K562 (cell line): ENCODE results near the gene SAPCD1.

Experiments
- ELF4 ChIP-seq: fragments of 450-650 bp; formaldehyde crosslinking; IDR thresholded peaks from 2 replicates; pipeline ENCODE4 v1.4.0; 2022; ENCODE audit warnings: missing genetic modification characterization
- MXI1 ChIP-seq: IDR thresholded peaks from 2 replicates; pipeline ENCODE4 v1.6.1; 2011; ENCODE audit warnings: low read depth, mild to moderate bottlenecking, improper control_type of control experiment, low read length
- POLR3A ChIP-seq: IDR thresholded peaks from 2 replicates; pipeline ENCODE4 v1.6.1; 2011; ENCODE audit warnings: borderline replicate concordance, mild to moderate bottlenecking, moderate library complexity; ENCODE audit not compliant: insufficient read length, insufficient read depth; ENCODE audit errors: extremely low read depth
- U2AF2 ChIP-seq: fragments of 200-400 bp; formaldehyde crosslinking; optimal IDR thresholded peaks from 2 replicates; pipeline ENCODE3; 2017; ENCODE audit warnings: low read depth, mild to moderate bottlenecking, low read length

DNA sequence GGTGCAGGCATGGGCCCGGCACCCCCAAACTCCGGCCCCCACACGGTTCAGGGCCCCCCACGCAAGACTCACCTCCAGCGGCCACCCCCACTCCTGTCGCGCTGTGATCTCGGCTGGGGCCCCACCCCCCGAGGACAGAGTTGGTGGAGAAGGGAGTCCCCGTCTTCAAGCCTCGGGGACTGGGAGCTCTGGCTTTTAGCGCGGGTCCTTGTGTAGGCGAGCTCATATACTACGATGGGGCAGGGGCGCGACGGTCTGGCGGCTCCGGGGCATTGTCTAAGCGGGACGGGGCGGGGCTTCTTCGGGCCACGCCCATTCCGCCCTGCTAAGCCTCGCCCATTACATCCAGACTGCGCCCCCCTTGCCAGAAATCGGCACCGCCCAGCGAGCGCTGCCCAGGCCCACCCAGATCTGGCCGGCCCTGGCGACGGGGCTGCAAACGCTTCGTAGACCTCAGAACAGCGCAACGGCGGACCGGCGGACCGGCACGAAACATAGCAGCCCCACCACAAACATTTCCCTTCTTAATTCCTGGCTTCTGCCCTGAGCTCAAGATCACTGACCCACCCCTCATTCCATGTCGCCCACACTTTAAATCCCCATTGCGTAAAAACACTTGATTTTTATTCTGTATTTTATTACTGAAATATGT lies 32.4 kb upstream of the SAPCD1 start:
- TF ChIP-seq MXI1 = no peak
- TF ChIP-seq POLR3A = no peak
- TF ChIP-seq ELF4 (CRISPR knock-in tag) = peak; percentile 99
- TF ChIP-seq U2AF2 = no peak
